A673 (cell line): ENCODE results near the gene ANXA4. TPM values are rescaled to one million over a fixed set of nuclear protein-coding genes. Genes with fewer than 3 reads are reported as not detected.

Source experiments
- BruUV-seq: library from RNA; stranded (reverse); fragments of 400-500 nt; replicated peaks from 2 replicates; lab custom pipeline; 2021; lab: Mats Ljungman, UMichigan
- CTCF ChIA-PET: fragments of 300-600 bp; sonication (Branson Sonifier 250); formaldehyde crosslinking; loops from one replicate; lab custom pipeline; 2022; ENCODE audit warnings: antibody characterized with exemption; lab: Charles Lee
- POLR2A ChIA-PET: fragments of 300-600 bp; sonication (Branson Sonifier 250); formaldehyde crosslinking; loops from one replicate; lab custom pipeline; 2022; ENCODE audit warnings: antibody characterized with exemption; ENCODE audit not compliant: low non-redundant PET; lab: Charles Lee
- DNase-seq: peaks from one replicate; pipeline ENCODE4 v3.0.0-alpha.2; 2015; ENCODE audit warnings: low spot score
- H3K27ac ChIP-seq: fragments of 200-600 bp; sonication (generic); 2 replicates; pipeline ENCODE4 v1.5.1; 2016; ENCODE audit warnings: mixed run types, low read depth, mild to moderate bottlenecking, mixed read lengths, antibody characterized with exemption, low read length; ENCODE audit not compliant: poor library complexity, severe bottlenecking
- H3K27me3 ChIP-seq: fragments of 200-600 bp; sonication (generic); replicated peaks from 2 replicates; pipeline ENCODE4 v1.6.1; 2017; ENCODE audit warnings: mixed run types, low read depth, mild to moderate bottlenecking, mixed read lengths, antibody characterized with exemption, low read length; ENCODE audit not compliant: insufficient read depth, poor library complexity
- H3K36me3 ChIP-seq: fragments of 200-600 bp; sonication (generic); 2 replicates; pipeline ENCODE4 v1.6.1; 2016; ENCODE audit warnings: mixed run types, mild to moderate bottlenecking, mixed read lengths, antibody characterized with exemption, low read length; ENCODE audit not compliant: insufficient read depth, poor library complexity, severe bottlenecking
- H3K4me1 ChIP-seq: fragments of 200-600 bp; sonication (generic); 2 replicates; pipeline ENCODE4 v1.6.1; 2017; ENCODE audit warnings: mixed run types, mild to moderate bottlenecking, mixed read lengths, antibody characterized with exemption, low read length; ENCODE audit not compliant: insufficient read depth, poor library complexity, severe bottlenecking
- H3K4me3 ChIP-seq: fragments of 200-600 bp; sonication (generic); 2 replicates; pipeline ENCODE4 v1.5.1; 2016; ENCODE audit warnings: low read depth, mixed run types, mild to moderate bottlenecking, mixed read lengths, low read length; ENCODE audit not compliant: poor library complexity, severe bottlenecking
- H3K9me3 ChIP-seq: fragments of 200-600 bp; sonication (generic); 2 replicates; pipeline ENCODE4 v1.6.1; 2016; ENCODE audit warnings: mixed run types, low read depth, mild to moderate bottlenecking, mixed read lengths, antibody characterized with exemption, low read length; ENCODE audit not compliant: poor library complexity, severe bottlenecking
- EZH2 ChIP-seq: fragments of 200-600 bp; sonication (generic); IDR thresholded peaks from 2 replicates; pipeline ENCODE4 v1.6.1; 2017; ENCODE audit warnings: borderline replicate concordance, low read depth, mild to moderate bottlenecking, mixed read lengths, antibody characterized with exemption, low read length; ENCODE audit not compliant: poor library complexity, severe bottlenecking
- intact Hi-C: fragments of 100-400 bp; cut with micrococcal nuclease; formaldehyde crosslinking; loops from one replicate; pipeline ENCODE4 v1.10.0; 2022; ENCODE audit not compliant: unreplicated experiment
- total RNA-seq: library from RNA; stranded (reverse); gene quantifications from 2 replicates; pipeline ENCODE4 v1.2.3, GENCODE V29; 2021
- TF ChIP-seq, protein P1 (sequence below): fragments of 300-800, 200-600 bp; sonication (generic); conservative IDR thresholded peaks from 2 replicates; pipeline ENCODE4 v1.5.1; 2017; ENCODE audit warnings: low read depth, mild to moderate bottlenecking, antibody characterized with exemption, low read length, moderate library complexity, mixed read lengths

ANXA4 gene
- total RNA-seq, 1 experiment from 2014 or later, result 5.1 TPM

DNA sequence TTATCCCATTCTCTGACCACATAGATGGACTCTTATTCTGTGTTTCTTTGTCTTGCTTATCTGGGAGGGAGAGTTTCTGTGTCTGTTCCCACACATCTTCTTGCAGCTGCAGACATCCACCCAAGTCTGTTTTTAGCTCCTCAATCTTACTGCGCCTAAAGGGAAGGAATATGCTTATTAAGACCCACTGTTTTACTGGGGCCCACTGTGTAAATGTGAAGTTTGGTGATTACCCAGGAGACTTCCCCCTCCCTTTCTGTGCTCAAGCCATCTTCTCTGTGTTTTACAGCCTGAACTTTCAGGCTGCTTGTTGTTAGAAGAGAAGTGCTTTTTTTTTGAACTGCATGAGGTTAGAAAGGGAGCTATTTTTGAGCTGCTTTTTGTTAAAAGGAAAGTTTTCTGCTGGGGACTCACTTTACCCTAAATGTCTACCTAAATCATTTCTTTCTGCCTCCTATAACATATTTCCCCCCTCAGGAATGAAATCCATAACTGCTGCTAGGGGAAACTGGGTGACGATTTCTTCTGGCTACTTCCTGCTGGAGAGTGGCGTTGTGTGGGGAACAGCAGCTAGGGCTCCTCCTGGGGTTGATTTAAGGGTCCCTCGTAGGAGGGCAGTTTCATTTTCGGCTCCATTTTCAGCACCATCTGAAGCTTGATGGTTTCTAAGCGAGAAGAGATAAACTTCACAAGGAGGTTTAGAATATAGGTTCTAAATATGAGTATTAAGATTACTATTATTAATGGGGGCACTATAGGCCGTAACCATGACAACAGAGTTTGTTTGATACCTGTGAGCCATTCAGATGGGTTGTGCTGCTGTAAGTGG lies 48.1 kb downstream of the ANXA4 start:
- intact Hi-C loops, result loop anchor here (10.0 kb wide), 1 partner anchor 45 kb away; the partner anchor contains the start of gene ANXA4
- no TSS peak for BruUV-seq
- no peaks in the 10 kb centered on the region for H3K36me3 ChIP-seq
- TF ChIP-seq, protein P1, sequence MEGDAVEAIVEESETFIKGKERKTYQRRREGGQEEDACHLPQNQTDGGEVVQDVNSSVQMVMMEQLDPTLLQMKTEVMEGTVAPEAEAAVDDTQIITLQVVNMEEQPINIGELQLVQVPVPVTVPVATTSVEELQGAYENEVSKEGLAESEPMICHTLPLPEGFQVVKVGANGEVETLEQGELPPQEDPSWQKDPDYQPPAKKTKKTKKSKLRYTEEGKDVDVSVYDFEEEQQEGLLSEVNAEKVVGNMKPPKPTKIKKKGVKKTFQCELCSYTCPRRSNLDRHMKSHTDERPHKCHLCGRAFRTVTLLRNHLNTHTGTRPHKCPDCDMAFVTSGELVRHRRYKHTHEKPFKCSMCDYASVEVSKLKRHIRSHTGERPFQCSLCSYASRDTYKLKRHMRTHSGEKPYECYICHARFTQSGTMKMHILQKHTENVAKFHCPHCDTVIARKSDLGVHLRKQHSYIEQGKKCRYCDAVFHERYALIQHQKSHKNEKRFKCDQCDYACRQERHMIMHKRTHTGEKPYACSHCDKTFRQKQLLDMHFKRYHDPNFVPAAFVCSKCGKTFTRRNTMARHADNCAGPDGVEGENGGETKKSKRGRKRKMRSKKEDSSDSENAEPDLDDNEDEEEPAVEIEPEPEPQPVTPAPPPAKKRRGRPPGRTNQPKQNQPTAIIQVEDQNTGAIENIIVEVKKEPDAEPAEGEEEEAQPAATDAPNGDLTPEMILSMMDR, result no peak
- no peak for TF ChIP-seq EZH2
- peak overlapping the region; percentile 4 for H3K4me3 ChIP-seq
- peaks cover 15% of the 10 kb centered on the region for H3K4me1 ChIP-seq
- H3K27ac ChIP-seq, result no peak overlapping the region
- DNase-seq, result peak; percentile 13
- CTCF ChIA-PET, result interaction anchor here (1.1 to 1.2 kb wide), 2 partner anchors 27 to 65 kb away, joined by 3 read pairs; no protein-coding TSS in a partner anchor
- H3K27me3 ChIP-seq, result no peaks in the 10 kb centered on the region
- no peaks in the 10 kb centered on the region for H3K9me3 ChIP-seq
- POLR2A ChIA-PET, result interaction anchor here (0.6 to 1.2 kb wide), 2 partner anchors 9 to 504 kb away, joined by 3 to 9 read pairs; partner anchors contain the start of gene SNRPG

DNA sequence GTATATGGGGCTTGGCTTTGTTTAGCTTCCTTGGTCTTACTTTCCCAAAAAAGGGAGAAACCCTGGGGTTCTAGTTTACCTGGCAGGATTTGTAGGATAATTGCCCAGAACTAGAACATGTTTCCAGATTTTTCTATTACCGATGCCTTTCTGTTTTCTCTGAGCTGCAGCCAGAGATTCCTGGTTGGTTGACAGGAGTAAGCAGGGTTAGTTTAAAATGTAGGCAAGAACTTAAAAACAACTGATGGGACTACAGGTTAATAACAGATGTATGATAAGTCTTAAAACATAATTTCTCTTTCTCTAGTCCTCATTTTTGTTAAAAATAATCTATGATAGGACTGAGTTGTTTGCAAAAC lies 48.6 kb downstream of the ANXA4 start:
- intact Hi-C loops, result loop anchor here (10.0 kb wide), 1 partner anchor 46 kb away; the partner anchor contains the start of gene ANXA4
- H3K4me3 ChIP-seq, result no peak overlapping the region
- POLR2A ChIA-PET, result interaction anchor here (0.6 to 1.2 kb wide), 2 partner anchors 9 to 503 kb away, joined by 3 to 9 read pairs; partner anchors contain the start of gene SNRPG
- H3K27ac ChIP-seq, result no peak overlapping the region
- no peak for DNase-seq
- TF ChIP-seq, protein P1, result no peak
- TF ChIP-seq EZH2, result no peak
- H3K4me1 ChIP-seq, result peaks cover 15% of the 10 kb centered on the region
- no peaks in the 10 kb centered on the region for H3K36me3 ChIP-seq
- no peaks in the 10 kb centered on the region for H3K9me3 ChIP-seq
- H3K27me3 ChIP-seq, result no peaks in the 10 kb centered on the region
- CTCF ChIA-PET, result no interaction called here
- no TSS peak for BruUV-seq

DNA sequence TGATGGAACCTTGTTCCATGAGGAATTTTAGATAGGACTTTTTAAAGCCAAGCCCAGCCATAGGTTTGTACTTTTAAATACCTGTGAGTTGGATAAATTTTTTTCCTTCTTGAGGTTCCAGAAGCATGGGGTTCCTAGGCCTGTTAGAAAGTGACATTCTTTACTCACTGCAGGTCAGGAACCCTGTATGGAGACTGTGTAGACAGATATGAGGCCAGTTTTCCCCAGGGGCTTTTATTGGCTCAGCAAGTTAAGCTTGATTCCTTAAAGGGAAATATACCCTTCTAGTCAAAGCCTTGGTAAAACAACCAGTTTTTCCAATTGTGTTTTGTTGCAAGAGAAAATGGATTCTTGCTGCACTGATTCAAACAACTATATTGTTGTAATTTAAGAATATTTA lies 49.1 kb downstream of the ANXA4 start:
- no peaks in the 10 kb centered on the region for H3K27me3 ChIP-seq
- TF ChIP-seq, protein P1, result no peak
- TF ChIP-seq EZH2, result no peak
- H3K36me3 ChIP-seq, result no peaks in the 10 kb centered on the region
- ChIA-PET CTCF (no interaction called here), POLR2A (no interaction called here)
- no peak overlapping the region for H3K4me3 ChIP-seq
- no peak overlapping the region for H3K27ac ChIP-seq
- BruUV-seq, result no TSS peak
- intact Hi-C loops, result loop anchor here (10.0 kb wide), 1 partner anchor 46 kb away; the partner anchor contains the start of gene ANXA4
- H3K4me1 ChIP-seq, result peaks cover 15% of the 10 kb centered on the region
- H3K9me3 ChIP-seq, result no peaks in the 10 kb centered on the region
- peak; percentile 40 for DNase-seq
